Skeletal muscle tissue (tissue), 4 donors: ENCODE data around the gene KIF5B. TPM values are rescaled to one million over a fixed set of nuclear protein-coding genes. Genes with fewer than 3 reads are reported as not detected.
"Not testable (repeated sequence)": the region's sequence is repeated elsewhere in the genome, so short reads cannot be mapped to it uniquely, and the experiment has no call there.

ENCODE experiments used
- H3K27ac ChIP-seq: one replicate; pipeline ENCODE4 v1.7.0; 2013; ENCODE audit warnings: mild to moderate bottlenecking, low read depth, low read length, inconsistent platforms
- H3K27me3 ChIP-seq, 3 donors: one replicate each; pipeline ENCODE4 v1.7.0; 2013; ENCODE audit warnings: low read length in 3 of 3; ENCODE audit not compliant: control insufficient read depth in 3 of 3, insufficient read depth in 3 of 3
- H3K36me3 ChIP-seq, 3 donors: one replicate each; pipeline ENCODE4 v1.7.0; 2013; ENCODE audit warnings: low read length in 3 of 3; ENCODE audit not compliant: control insufficient read depth in 3 of 3, insufficient read depth in 3 of 3
- H3K4me1 ChIP-seq, 3 donors: one replicate each; pipeline ENCODE4 v1.7.0; 2013; ENCODE audit warnings: low read length in 3 of 3, mild to moderate bottlenecking in 3 of 3; ENCODE audit not compliant: control insufficient read depth in 3 of 3, insufficient read depth in 3 of 3
- H3K4me3 ChIP-seq, 3 donors: one replicate each; pipeline ENCODE4 v1.7.0; 2013; ENCODE audit warnings: low read length in 3 of 3
- H3K9ac ChIP-seq, 3 donors: one replicate each; pipeline ENCODE4 v1.7.0; 2013; ENCODE audit warnings: low read length in 3 of 3, mild to moderate bottlenecking in 3 of 3, moderate library complexity in 2 of 3, low read depth in 1 of 3
- H3K9me3 ChIP-seq, 3 donors: one replicate each; pipeline ENCODE4 v1.7.0; 2013; ENCODE audit warnings: low read length in 3 of 3; ENCODE audit not compliant: control insufficient read depth in 3 of 3
- total RNA-seq: library from RNA; depleted of rRNA; stranded (reverse); fragments of >200 nt; gene quantifications from one replicate; pipeline ENCODE4 v1.2.3, GENCODE V29; 2014
- donor health status: Osteomylitis.

The KIF5B gene
- total RNA-seq: 52.2 TPM

- Histone ChIP-seq H3K4me1 (peaks cover 16 to 31% (median 21%) of the 10 kb centered on the region in 3 donors), H3K27ac (peak within 1 kb of the TSS; percentile 95), H3K9me3 (no peaks in the 10 kb centered on the region)
Measured at GRCh38 chr10:32056136-32057035, at the start of gene KIF5B. KIF5B (minus strand) TSS chr10:32056425; CDS start chr10:32055973, 452 bp downstream.

GRCh38 chr10:32105782-32106382 lies 49.7 kb upstream of the KIF5B start:
- H3K4me1 ChIP-seq: peaks cover 0 to 3% (median 0%) of the 10 kb centered on the region in 3 donors
- H3K27ac ChIP-seq: no peak overlapping the region
- no peaks in the 10 kb centered on the region for H3K27me3 ChIP-seq
- H3K9me3 ChIP-seq: peaks cover 0 to 4% (median 0%) of the 10 kb centered on the region in 3 donors
- H3K36me3 ChIP-seq: no peaks in the 10 kb centered on the region
- H3K9ac ChIP-seq: no peak overlapping the region
- no peak overlapping the region for H3K4me3 ChIP-seq

More at GRCh38 chr10:32056136-32057035, at the start of gene KIF5B:
- Histone ChIP-seq H3K36me3 (no peaks in the 10 kb centered on the region), H3K9ac (peak within 1 kb of the TSS; percentile 89 to 92 (median 92)), H3K4me3 (peak within 1 kb of the TSS; percentile 92 to 97 (median 95)), H3K27me3 (no peaks in the 10 kb centered on the region)

GRCh38 chr10:32104622-32105509 lies 48.6 kb upstream of the KIF5B start:
- Histone ChIP-seq H3K36me3 (no peaks in the 10 kb centered on the region), H3K9ac (no peak overlapping the region), H3K4me3 (no peak overlapping the region), H3K27ac (no peak overlapping the region), H3K27me3 (no peaks in the 10 kb centered on the region), H3K9me3 (peaks cover 0 to 2% (median 0%) of the 10 kb centered on the region in 3 donors), H3K4me1 (peaks cover 0 to 3% (median 0%) of the 10 kb centered on the region in 3 donors)

- peaks cover 0 to 3% (median 0%) of the 10 kb centered on the region in 3 donors for H3K4me1 ChIP-seq
- H3K36me3 ChIP-seq: no peaks in the 10 kb centered on the region
- H3K27ac ChIP-seq: no peak overlapping the region
- H3K9ac ChIP-seq: no peak overlapping the region
- H3K9me3 ChIP-seq: no peaks in the 10 kb centered on the region
- H3K27me3 ChIP-seq: no peaks in the 10 kb centered on the region
- no peak overlapping the region for H3K4me3 ChIP-seq
Measured at GRCh38 chr10:32104181-32104580, 48.0 kb upstream of the KIF5B start.

GRCh38 chr10:32103721-32104120 lies 47.5 kb upstream of the KIF5B start:
- no peaks in the 10 kb centered on the region for H3K27me3 ChIP-seq
- H3K36me3 ChIP-seq: no peaks in the 10 kb centered on the region
- no peak overlapping the region for H3K27ac ChIP-seq
- H3K4me3 ChIP-seq: no peak overlapping the region
- H3K9me3 ChIP-seq: no peaks in the 10 kb centered on the region
- H3K4me1 ChIP-seq: peaks cover 0 to 3% (median 0%) of the 10 kb centered on the region in 3 donors
- no peak overlapping the region for H3K9ac ChIP-seq

GRCh38 chr10:32098566-32099259 lies 42.5 kb upstream of the KIF5B start:
- not testable (repeated sequence) for H3K9me3 ChIP-seq, H3K4me1 ChIP-seq, H3K27me3 ChIP-seq, H3K9ac ChIP-seq, H3K4me3 ChIP-seq, H3K36me3 ChIP-seq, H3K27ac ChIP-seq

- no peaks in the 10 kb centered on the region for H3K4me1 ChIP-seq
- no peaks in the 10 kb centered on the region for H3K27me3 ChIP-seq
- no peaks in the 10 kb centered on the region for H3K9me3 ChIP-seq
- no peak overlapping the region for H3K9ac ChIP-seq
- H3K36me3 ChIP-seq: no peaks in the 10 kb centered on the region
- H3K4me3 ChIP-seq: no peak overlapping the region
- no peak overlapping the region for H3K27ac ChIP-seq
Measured at GRCh38 chr10:32095116-32095733, 39.0 kb upstream of the KIF5B start.

GRCh38 chr10:32093650-32094049 lies 37.4 kb upstream of the KIF5B start:
- Histone ChIP-seq H3K27me3 (no peaks in the 10 kb centered on the region), H3K4me1 (no peaks in the 10 kb centered on the region), H3K9me3 (no peaks in the 10 kb centered on the region), H3K4me3 (no peak overlapping the region), H3K27ac (no peak overlapping the region), H3K36me3 (no peaks in the 10 kb centered on the region), H3K9ac (no peak overlapping the region)

- H3K36me3 ChIP-seq: no peaks in the 10 kb centered on the region
- H3K27me3 ChIP-seq: no peaks in the 10 kb centered on the region
- no peak overlapping the region for H3K4me3 ChIP-seq
- H3K9ac ChIP-seq: no peak overlapping the region
- no peaks in the 10 kb centered on the region for H3K4me1 ChIP-seq
- H3K9me3 ChIP-seq: no peaks in the 10 kb centered on the region
- H3K27ac ChIP-seq: no peak overlapping the region
Measured at GRCh38 chr10:32091046-32091445, 34.8 kb upstream of the KIF5B start.
